CD4-positive, alpha-beta T cell treated with Interleukin-6 for 4 hours (primary cell): ENCODE measurements around the gene POU2F1.

ENCODE experiments used
- DNase-seq: peaks from one replicate; pipeline ENCODE4 v3.0.0-alpha.2; 2020; ENCODE audit warnings: mixed read lengths

Gene POU2F1

GRCh38 chr1:167474191-167474641 is 253.5 kb downstream of the POU2F1 start:
- peak; percentile 61 for DNase-seq

DNA sequence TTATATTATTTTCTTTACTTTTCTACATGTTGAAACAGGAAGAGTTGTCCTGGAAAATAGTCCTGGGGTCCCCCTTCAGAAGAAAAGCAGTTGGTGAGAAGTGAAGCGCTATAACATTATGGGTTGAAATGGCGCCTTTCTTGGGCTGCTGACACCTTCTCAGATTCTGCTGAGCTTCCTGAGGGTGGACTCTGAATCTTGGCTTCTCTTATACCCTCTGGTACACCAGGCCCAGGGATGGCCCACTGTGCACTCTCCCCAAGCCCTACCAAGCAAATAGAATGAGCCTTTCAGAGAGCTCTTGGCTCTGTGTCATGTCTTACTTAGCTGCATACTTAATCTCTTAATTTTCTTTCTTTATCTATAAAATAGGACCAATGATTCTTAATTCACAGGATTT is 255.4 kb downstream of the POU2F1 start:
- DNase-seq: no peak
